ENCODE measurements around the gene CGREF1.
"Not testable (repeated sequence)": the region's sequence is repeated elsewhere in the genome, so short reads cannot be mapped to it uniquely, and the experiment has no call there.

CGREF1 gene

GRCh38 chr2:27086724-27087593, 32.0 kb downstream of the CGREF1 start, which contains the start of gene KHK:
Gene KHK (plus strand): TSS chr2:27086772. CDS start chr2:27087260, 488 bp downstream.
- DNase-seq, result no peak

GRCh38 chr2:27086090-27086723, 32.7 kb downstream of the CGREF1 start:
- peak; percentile 84 to 86 for DNase-seq

- DNase-seq, result peak; percentile 37 to 57
Observed at GRCh38 chr2:27085673-27086089, 33.2 kb downstream of the CGREF1 start.

GRCh38 chr2:27085062-27085672, 33.8 kb downstream of the CGREF1 start:
- no peak for DNase-seq

GRCh38 chr2:27084297-27085061, 34.4 kb downstream of the CGREF1 start:
- no peak for DNase-seq

GRCh38 chr2:27083410-27084296, 35.3 kb downstream of the CGREF1 start:
- DNase-seq, result no peak

GRCh38 chr2:27082773-27083409, 36.0 kb downstream of the CGREF1 start:
- DNase-seq, result no peak

- DNase-seq, result no peak
Observed at GRCh38 chr2:27081984-27082772, 36.8 kb downstream of the CGREF1 start.

GRCh38 chr2:27080603-27080936, 38.4 kb downstream of the CGREF1 start:
- no peak for DNase-seq

GRCh38 chr2:27080140-27080469, 38.8 kb downstream of the CGREF1 start:
- no peak for DNase-seq

- no peak for DNase-seq
Observed at GRCh38 chr2:27079233-27080139, 39.4 kb downstream of the CGREF1 start.

- no peak for DNase-seq
Observed at GRCh38 chr2:27078267-27079194, 40.4 kb downstream of the CGREF1 start, which contains the start of gene EMILIN1. Gene EMILIN1 (plus strand): TSS chr2:27078615. CDS start chr2:27079066, 451 bp downstream.

GRCh38 chr2:27077231-27077630, 41.7 kb downstream of the CGREF1 start:
- no peak for DNase-seq

- DNase-seq, result no peak
Observed at GRCh38 chr2:27076323-27076722, 42.6 kb downstream of the CGREF1 start.

GRCh38 chr2:27075566-27075871, 43.4 kb downstream of the CGREF1 start:
- DNase-seq, result not testable (repeated sequence)

- peak; percentile 56 to 72 for DNase-seq
Observed at GRCh38 chr2:27074738-27075565, 44.0 kb downstream of the CGREF1 start.

GRCh38 chr2:27073782-27074181, 45.1 kb downstream of the CGREF1 start:
- DNase-seq, result no peak

- DNase-seq, result no peak
Observed at GRCh38 chr2:27072920-27073319, 46.0 kb downstream of the CGREF1 start.

Data from AML-193 (cell line).